Stimulated activated CD4-positive, alpha-beta T cell treated with anti-CD3 and anti-CD28 coated beads, Interleukin-2, amount 100 ng/mL, for 4 hours (primary cell): ENCODE data around the gene ZNF76.
"Not testable (repeated sequence)": the region's sequence is repeated elsewhere in the genome, so short reads cannot be mapped to it uniquely, and the experiment has no call there.

ENCODE experiments used
- DNase-seq: peaks from one replicate; pipeline ENCODE4 v3.0.0-alpha.2; 2020; ENCODE audit warnings: low read depth

Gene ZNF76

DNA sequence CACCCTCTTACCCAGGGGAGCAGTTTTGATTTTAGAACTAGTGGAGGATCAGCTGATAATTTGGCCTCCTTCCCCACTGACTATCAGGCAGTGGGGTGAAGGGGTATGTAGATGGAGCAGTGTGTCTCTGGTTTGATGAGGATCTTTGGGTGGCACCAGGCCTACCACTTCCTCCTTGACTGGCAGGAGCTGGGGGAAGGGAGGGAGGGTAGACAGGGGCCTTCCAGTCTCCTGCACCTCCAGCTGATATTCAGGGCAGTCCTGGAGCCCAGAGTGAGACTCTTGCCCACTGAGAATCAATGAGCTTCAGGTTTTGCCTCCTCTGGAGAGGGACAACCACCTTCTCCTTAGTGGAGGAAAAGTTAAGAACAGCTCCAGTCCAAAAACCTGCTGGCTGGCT is 41.3 kb downstream of the ZNF76 start:
- DNase-seq = no peak

DNA sequence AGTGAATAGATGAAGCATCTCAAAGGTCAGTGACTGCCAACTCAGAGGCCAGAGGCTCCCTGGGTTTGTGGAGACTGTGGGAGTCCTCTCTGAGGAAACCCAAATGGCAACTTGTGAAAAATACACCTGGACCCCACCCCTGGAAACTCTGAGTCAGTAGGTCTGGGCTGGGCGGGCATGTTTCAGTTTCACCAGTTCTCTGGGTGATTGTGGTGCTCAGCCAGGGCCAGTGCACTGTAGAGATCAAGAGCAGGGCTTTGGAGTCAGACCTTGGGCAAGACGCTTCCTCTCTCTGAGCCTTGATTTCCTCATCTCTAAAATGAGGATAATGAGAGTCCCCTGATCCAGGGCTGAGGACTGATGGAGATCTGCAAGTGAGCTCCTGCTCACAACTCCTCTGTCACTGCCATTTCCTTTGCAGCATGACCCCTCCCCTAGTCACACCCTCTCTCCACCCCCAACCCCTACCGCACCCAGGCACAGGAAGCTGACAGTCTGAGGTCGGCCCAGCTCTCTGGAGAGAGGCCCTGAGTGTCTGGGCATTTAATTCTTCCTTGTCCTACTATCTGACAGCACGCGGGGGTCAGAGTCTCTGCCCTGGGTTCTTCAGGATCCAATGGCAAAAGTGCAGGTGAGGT is 43.2 kb downstream of the ZNF76 start:
- peak; percentile 86 for DNase-seq

DNA sequence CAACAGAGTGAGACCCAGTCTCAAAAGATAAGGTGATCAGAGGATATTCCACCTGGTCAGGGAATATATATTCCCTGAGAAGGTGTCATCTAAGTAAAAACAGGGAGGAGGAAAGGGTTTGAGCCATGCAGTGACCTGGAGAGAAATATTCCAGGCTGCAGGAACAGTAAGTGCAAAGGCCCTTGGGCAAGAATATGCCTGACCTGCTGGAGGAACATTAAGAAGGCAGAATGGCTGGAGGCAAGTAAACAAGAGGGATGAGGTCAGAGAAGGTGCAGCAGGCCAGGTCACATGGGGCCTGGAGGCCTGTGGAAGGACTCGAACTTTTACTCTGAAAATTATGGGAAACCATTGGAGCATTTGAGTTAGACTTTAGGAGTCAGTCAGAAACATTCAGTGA is 44.8 kb downstream of the ZNF76 start:
- DNase-seq = no peak

DNA sequence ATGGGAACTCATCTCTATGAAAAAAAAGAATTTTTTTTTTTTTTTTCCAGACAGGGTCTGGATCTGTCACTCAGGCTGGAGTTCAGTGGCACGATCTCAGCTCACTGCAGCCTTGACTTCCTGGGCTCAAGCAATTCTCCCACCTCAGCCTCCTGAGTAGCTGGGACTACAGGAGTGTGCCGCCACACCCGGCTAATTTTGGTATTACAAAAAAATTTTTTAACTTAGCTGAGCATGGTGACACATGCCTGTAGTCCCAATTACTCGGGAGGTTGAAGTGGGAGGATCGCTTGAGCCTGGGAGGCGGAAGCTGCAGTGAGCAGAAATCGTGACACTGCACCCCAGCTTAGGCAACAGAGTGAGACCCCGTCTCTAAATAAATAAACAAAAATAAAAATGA is 45.6 kb downstream of the ZNF76 start:
- DNase-seq = no peak

DNA sequence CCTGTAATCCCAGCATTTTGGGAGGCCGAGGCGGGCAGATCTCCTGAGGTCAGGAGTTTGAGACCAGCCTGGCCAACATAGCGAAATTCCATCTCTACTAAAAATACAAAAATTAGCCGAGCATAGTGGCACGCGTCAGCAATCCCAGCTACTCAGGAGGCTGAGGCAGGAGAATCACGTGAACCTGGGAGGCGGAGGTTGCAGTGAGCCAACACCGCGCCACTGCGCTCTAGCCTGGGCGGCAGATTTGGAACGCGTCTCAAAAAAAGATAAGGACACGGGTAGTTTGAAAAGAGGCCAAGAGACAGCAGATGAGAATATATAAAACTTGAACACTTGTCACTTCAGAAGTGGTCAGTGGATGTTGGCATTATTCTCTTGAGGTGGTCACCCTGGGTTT is 47.6 kb downstream of the ZNF76 start:
- not testable (repeated sequence) for DNase-seq

GRCh38 chr6:35308543-35308942 is 49.0 kb downstream of the ZNF76 start:
- not testable (repeated sequence) for DNase-seq

DNA sequence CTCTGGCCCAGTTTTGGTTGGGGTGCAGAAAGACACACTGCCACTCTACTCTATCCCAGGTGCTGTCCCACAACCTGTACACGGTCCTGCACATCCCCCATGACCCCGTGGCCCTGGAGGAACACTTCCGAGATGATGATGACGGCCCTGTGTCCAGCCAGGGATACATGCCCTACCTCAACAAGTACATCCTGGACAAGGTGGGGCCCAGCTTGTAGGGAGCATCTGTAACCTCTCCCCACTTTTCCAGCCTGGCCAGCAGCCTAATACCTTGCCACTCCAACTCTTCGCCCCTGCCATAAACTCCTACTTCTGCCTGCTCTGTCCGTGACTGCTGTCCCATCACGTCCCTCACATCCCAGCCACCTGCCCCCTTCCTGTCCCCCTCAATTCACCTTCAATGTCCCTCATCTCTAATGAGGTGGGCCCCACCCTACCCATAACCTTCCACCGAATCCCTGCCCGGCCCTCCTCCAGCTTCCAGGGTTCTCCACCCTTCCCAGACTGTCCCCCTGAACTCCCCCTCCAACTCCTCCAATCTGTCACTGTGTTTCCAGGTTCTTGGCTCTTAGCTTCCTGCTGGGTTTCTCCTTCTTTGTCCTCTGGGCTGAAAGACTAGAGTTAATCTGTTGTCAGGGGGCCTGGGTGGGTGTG is 50.2 kb downstream of the ZNF76 start:
- DNase-seq = no peak

DNA sequence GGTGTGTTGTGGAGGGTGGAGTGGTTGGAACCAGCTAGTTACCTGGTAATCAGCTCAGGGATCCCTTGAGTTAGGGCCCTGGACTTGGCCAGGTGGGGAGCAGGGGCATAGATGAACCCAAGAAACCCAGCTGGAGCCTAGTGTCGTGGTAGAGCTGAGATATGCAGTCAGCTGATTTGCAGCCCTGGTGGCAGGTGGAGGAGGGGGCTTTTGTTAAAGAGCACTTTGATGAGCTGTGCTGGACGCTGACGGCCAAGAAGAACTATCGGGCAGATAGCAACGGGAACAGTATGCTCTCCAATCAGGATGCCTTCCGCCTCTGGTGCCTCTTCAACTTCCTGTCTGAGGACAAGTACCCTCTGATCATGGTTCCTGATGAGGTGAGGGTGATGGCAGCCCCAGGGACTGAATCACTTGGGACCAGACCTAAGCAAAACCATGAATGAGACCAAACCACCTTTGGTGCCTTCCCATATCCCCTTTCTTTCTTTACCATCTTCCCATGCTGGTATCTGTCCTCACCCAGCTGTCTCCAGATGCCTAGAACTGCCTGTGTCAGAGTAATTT is 50.8 kb downstream of the ZNF76 start:
- no peak for DNase-seq

- peak; percentile 32 for DNase-seq
Measured at GRCh38 chr6:35311390-35312075, 52.0 kb downstream of the ZNF76 start.

- no peak for DNase-seq
Measured at GRCh38 chr6:35312076-35312800, 52.7 kb downstream of the ZNF76 start.

DNA sequence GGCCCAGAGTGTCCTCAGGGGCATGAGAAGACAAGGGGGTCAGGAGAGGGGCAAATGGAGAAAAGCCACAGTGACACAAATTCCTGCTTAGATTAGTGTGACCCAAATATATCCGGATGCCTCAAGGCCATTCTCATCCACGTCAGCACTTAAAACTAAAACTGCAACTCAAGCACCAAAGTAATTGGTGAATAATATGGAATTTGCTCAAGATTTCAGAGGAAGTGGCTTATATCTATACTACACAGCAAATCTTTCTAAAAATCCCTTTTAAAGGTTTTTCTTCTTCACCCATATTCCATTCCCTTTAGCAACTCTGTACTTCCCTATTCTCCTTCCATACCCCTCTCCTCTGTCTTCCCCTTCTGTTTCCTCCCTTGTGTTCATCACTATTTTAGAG is 53.3 kb downstream of the ZNF76 start:
- no peak for DNase-seq

DNA sequence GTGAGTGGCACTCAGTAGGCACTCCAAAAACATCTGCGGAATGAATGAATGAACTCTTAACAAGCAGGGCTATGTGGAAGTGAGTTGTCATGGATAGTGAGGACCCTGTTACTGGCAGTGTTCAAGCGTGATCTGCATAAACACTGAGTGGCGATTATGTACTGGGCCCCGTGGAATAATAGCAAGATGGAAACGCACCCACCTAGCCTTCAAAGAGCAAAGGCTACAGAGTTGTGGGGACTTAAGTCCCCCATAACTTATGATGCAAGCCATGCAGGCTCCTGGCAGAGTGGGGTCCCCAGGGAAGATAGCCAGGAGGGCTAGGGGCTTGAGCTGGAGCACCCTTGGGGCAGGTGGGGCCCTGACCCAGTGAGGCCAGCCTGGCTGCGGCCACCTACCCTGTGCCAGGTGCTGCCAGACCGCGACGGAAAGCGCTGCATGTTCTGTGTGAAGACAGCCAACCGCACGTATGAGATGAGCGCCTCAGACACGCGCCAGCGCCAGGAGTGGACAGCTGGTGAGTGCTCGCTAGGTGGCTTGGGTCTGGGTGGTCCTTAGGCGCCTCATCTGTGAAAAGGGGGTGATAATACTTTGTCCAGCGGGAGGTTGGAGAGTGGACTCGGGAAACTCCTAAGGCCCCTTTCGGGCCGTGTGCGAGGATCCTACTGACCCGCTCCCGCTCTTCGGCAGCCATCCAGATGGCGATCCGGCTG is 58.1 kb downstream of the ZNF76 start:
- DNase-seq = no peak

DNA sequence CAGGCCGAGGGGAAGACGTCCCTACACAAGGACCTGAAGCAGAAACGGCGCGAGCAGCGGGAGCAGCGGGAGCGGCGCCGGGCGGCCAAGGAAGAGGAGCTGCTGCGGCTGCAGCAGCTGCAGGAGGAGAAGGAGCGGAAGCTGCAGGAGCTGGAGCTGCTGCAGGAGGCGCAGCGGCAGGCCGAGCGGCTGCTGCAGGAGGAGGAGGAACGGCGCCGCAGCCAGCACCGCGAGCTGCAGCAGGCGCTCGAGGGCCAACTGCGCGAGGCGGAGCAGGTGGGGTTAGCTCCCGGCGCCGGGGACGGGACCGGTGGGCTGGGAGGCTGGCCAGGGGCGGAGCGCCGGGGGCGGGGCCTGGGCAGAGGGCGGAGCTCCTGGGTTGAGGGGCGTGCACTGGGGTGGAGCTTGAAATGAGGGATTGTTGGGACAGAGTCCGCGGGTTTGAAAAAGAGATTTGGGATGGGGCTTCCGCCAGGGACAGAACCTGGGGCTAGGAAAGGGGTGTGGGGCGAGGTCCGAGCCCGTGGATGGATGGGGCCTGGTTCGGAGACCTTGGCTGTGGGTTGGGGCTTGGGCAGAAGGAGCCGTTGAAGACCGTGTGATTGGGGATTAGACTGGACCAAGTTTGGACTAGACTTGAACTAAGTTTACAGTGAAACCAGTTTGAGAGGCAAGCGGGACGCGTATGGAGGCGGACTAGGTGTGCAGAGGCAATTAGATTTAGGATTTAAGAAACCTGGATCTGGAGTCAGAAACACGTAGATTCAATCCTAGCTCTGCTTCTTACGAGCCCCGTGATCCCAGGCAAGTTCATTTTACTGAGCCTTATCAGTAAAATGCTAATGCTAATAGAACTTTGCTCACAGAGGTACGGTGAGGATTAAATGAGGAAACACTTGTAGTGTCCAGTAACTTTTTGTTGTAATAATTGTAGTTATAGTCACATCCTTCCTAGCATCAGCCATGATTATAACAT is 58.9 kb downstream of the ZNF76 start:
- DNase-seq = no peak

GRCh38 chr6:35319346-35320030 is 60.0 kb downstream of the ZNF76 start:
- no peak for DNase-seq

GRCh38 chr6:35320031-35320410 is 60.5 kb downstream of the ZNF76 start:
- DNase-seq = no peak

- DNase-seq = no peak
Measured at GRCh38 chr6:35321091-35321490, 61.6 kb downstream of the ZNF76 start.

DNA sequence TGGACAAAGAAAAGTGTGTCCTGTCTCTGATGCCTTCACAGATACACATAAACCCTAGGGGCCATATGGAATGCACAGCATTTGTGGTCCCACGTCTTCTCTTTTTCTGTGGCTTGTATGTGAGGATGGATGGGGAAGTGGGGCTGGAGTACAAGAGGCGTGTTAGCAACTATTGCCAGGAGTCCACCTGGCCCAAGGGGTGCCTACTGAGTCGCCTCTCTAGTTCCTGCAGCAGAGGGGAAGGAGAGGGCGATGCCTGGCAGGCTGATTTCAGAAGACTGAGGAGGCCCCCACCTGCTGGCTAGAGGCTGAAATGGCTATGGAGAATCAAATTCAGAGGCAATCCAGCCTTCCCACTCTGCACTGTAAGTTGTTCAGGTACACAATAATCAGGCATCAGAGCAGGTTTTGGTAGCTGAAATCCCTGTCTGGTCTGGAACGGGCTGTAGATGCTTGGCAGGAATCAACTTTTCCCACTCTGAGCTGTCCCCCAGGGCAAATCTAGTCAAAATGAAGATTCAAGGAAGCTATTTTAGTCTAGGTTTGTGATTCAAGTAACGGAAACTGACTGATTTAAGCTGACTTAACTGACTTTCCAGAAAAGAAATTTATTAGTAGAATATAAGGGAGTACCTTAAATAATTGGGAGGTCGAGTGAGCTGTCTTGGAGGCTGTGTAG is 68.0 kb downstream of the ZNF76 start:
- peak; percentile 70 for DNase-seq

DNA sequence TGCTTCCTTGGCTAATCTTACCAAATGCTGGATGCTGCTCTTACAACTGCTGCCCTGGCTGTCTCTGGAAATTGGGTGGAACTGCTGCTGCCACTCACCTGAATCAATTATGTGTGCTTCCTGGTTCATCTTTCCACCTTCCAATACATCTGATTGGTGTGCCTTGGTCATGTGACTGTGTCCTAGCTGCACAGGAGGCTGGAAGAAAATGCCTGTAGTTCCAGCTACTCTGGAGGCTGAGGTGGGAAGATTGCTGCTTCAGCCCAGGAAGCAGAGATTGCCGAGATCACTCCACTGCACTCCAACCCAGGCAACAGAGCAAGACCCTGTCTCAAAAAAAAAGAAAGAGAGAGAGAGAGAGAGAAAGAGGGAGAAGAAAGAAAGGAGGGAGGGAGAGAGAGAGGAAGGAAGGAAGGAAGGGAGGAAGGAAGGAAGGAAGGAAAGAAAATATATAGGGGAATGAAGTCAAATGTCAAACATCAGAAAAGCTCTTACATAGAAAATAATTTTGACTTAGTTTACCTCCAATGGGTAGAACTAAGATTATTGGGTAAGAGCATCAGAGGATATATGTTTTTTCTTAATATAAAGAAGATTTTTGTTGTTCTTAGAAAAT is 68.7 kb downstream of the ZNF76 start:
- no peak for DNase-seq

DNA sequence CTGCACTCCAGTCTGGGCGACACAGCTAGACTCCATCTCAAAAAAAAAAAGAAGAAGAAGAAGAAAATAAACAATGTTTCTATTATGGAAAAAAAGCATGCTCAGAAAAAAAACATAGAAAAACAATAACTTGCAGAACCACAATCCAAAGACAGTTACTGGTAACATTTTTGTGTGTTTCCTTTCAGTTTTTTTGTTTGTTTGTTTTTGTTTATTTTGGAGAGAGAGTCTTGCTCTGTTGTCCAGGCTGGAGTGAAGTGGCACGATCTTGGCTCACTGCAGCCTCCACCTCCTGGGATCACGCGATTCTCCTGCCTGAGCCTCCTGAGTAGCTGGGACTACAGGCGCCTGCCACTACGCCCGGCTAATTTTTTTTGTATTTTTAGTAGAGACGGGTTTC is 69.4 kb downstream of the ZNF76 start:
- not testable (repeated sequence) for DNase-seq
